Activated CD4-positive, CD25-positive, alpha-beta regulatory T cell (primary cell): ENCODE measurements around the gene PKHD1.

Experiments
- DNase-seq, 4 experiments: peaks; one replicate each; lab custom pipeline; 2025; lab: John Stamatoyannopoulos, UW

Gene PKHD1

GRCh38 chr6:52045481-52045880 lies 41.9 kb downstream of the PKHD1 start:
- no peak for DNase-seq

- DNase-seq = no peak
These were observed 42.4 kb downstream of the PKHD1 start for GRCh38 chr6:52045033-52045432.

- no peak for DNase-seq
These were observed 45.1 kb downstream of the PKHD1 start for GRCh38 chr6:52042141-52042885.

- DNase-seq = no peak
These were observed 46.3 kb downstream of the PKHD1 start for GRCh38 chr6:52041134-52041533.

GRCh38 chr6:52027699-52028098 lies 59.7 kb downstream of the PKHD1 start:
- DNase-seq = no peak

GRCh38 chr6:52024451-52025068 lies 62.9 kb downstream of the PKHD1 start:
- DNase-seq = no peak

- DNase-seq = no peak
These were observed 64.7 kb downstream of the PKHD1 start for GRCh38 chr6:52022675-52023074.

GRCh38 chr6:52020945-52021570 lies 66.4 kb downstream of the PKHD1 start:
- no peak for DNase-seq

- no peak for DNase-seq
These were observed 67.5 kb downstream of the PKHD1 start for GRCh38 chr6:52019881-52020280.

- DNase-seq = no peak
These were observed 68.3 kb downstream of the PKHD1 start for GRCh38 chr6:52019092-52019491.

- no peak for DNase-seq
These were observed 70.3 kb downstream of the PKHD1 start for GRCh38 chr6:52016915-52017748.

GRCh38 chr6:52015953-52016352 lies 71.5 kb downstream of the PKHD1 start:
- DNase-seq = no peak

- DNase-seq = no peak
These were observed 73.0 kb downstream of the PKHD1 start for GRCh38 chr6:52014391-52014790.

- no peak for DNase-seq
These were observed 74.4 kb downstream of the PKHD1 start for GRCh38 chr6:52013035-52013434.

GRCh38 chr6:52012582-52012981 lies 74.8 kb downstream of the PKHD1 start:
- no peak for DNase-seq

- no peak for DNase-seq
These were observed 76.6 kb downstream of the PKHD1 start for GRCh38 chr6:52010806-52011205.

- no peak for DNase-seq
These were observed 77.3 kb downstream of the PKHD1 start for GRCh38 chr6:52010145-52010544.

- DNase-seq = no peak
These were observed 77.8 kb downstream of the PKHD1 start for GRCh38 chr6:52009466-52010140.

- no peak for DNase-seq
These were observed 87.3 kb downstream of the PKHD1 start for GRCh38 chr6:52000064-52000463.

GRCh38 chr6:51996296-51996947 lies 91.0 kb downstream of the PKHD1 start:
- no peak for DNase-seq

GRCh38 chr6:51995214-51995755 lies 92.1 kb downstream of the PKHD1 start:
- no peak for DNase-seq
